Gastroesophageal sphincter (tissue), 4 donors: Measurements from ENCODE around the gene SMIM12. TPM values are rescaled to one million over a fixed set of nuclear protein-coding genes. Genes with fewer than 3 reads are reported as not detected.
A peak's percentile ranks its signal among the peaks of the same experiment; 100 is the strongest.

Experiments
- ATAC-seq: fragments of 150-250 bp; one replicate; pipeline ENCODE4 v1.9.1; 2016; ENCODE audit warnings: mild to moderate bottlenecking, moderate library complexity
- H3K27ac ChIP-seq, 4 donors: fragments of 200-600 bp; sonication (generic) in 3 of 4; 1 replicate in 3 of 4; 2 replicates in 1 of 4; pipeline ENCODE4 v1.5.1; 2016 to 2019
- H3K27me3 ChIP-seq: fragments of 200-600 bp; sonication (generic); one replicate; pipeline ENCODE4 v1.5.1; 2019
- H3K36me3 ChIP-seq, 2 donors: fragments of 200-600 bp; sonication (generic); one replicate each; pipeline ENCODE4 v1.5.1; 2019; ENCODE audit warnings: control low read depth in 1 of 2
- H3K4me1 ChIP-seq, 3 donors: fragments of 200-600 bp; sonication (generic); 1 replicate in 2 of 3; 2 replicates in 1 of 3; pipeline ENCODE4 v1.5.1; 2016 to 2019; ENCODE audit warnings: control low read depth in 2 of 3
- H3K4me3 ChIP-seq, 2 donors: fragments of 200-600 bp; sonication (generic); one replicate each; pipeline ENCODE4 v1.5.1; 2019; ENCODE audit warnings: mild to moderate bottlenecking in 1 of 2, moderate library complexity in 1 of 2
- H3K9me3 ChIP-seq, 3 donors: fragments of 200-600 bp; sonication (generic); one replicate each; pipeline ENCODE4 v1.5.1; 2017 to 2019; ENCODE audit warnings: control low read depth in 2 of 3
- CTCF ChIP-seq, 4 experiments: fragments of 200-600 bp in 2 of 4; fragments of 450-650 bp in 2 of 4; sonication (generic) in 1 of 4; IDR thresholded peaks; one replicate each; pipeline ENCODE4 v1.5.1; 2017 to 2019; ENCODE audit warnings: antibody characterized with exemption in 4 of 4, mild to moderate bottlenecking in 2 of 4, moderate library complexity in 2 of 4
- EP300 ChIP-seq: sonication (generic); formaldehyde crosslinking; IDR thresholded peaks from one replicate; pipeline ENCODE4 v1.6.1; 2017; ENCODE audit warnings: antibody characterized with exemption, mild to moderate bottlenecking
- POLR2A ChIP-seq, 2 donors: fragments of 450-650 bp; IDR thresholded peaks; one replicate each; pipeline ENCODE4 v1.6.1; 2017; ENCODE audit warnings: antibody characterized with exemption in 2 of 2, mild to moderate bottlenecking in 2 of 2, moderate library complexity in 1 of 2
- POLR2AphosphoS5 ChIP-seq: sonication (generic); formaldehyde crosslinking; IDR thresholded peaks from one replicate; pipeline ENCODE4 v1.6.1; 2017; ENCODE audit warnings: antibody characterized with exemption
- WGBS, 2 donors: methylation state at CpG; one replicate each; pipeline ENCODE4 v1.1.5; 2018; ENCODE audit warnings: low coverage in 1 of 2; 5-methylcytosine and 5-hydroxymethylcytosine counted together
- total RNA-seq, 4 donors: library from RNA; depleted of rRNA; stranded (reverse); fragments of >200 nt; gene quantifications; one replicate each; pipeline ENCODE4 v1.1.0, GENCODE V29; 2016

The SMIM12 gene
- total RNA-seq, 4 donors from 2014 or later: 34.2 to 52.0 (median 37.8) TPM

DNA sequence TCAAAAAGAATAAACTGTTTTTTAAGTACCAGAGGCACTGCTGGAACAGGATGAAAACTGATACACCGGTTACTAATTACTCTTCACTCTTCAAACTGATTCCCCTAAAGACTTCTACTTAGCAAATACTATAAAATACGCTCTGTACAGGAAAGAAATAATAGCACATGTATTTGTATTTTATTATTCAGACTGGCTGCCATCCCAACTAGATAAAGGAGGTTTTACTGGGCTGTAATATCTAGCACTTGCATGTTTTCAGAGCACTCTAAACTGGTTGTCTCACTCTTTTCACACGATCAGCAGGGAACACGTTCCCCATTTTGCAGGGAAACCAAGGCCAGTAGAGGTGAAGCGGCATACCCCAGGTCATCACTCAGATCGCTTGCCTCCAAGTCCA, 9.2 kb downstream of the SMIM12 start:
- TF ChIP-seq EP300 (no peak), POLR2A (IDR thresholded peaks at IDR 0.05) (no peak), POLR2AphosphoS5 (no peak), CTCF (IDR thresholded peaks at IDR 0.05) (no peak)
- H3K4me3 ChIP-seq: no peak overlapping the region
- peaks cover 0 to 60% (median 4%) of the 10 kb centered on the region in 3 donors for H3K4me1 ChIP-seq
- H3K27me3 ChIP-seq: no peaks in the 10 kb centered on the region
- peaks cover 0 to 26% of the 10 kb centered on the region in 2 donors for H3K36me3 ChIP-seq
- no peak overlapping the region for H3K27ac ChIP-seq
- H3K9me3 ChIP-seq: no peaks in the 10 kb centered on the region
- ATAC-seq: no peak
- WGBS, 2 donors: 72 to 76% methylated on average over 6 of the region's 6 CpGs

DNA sequence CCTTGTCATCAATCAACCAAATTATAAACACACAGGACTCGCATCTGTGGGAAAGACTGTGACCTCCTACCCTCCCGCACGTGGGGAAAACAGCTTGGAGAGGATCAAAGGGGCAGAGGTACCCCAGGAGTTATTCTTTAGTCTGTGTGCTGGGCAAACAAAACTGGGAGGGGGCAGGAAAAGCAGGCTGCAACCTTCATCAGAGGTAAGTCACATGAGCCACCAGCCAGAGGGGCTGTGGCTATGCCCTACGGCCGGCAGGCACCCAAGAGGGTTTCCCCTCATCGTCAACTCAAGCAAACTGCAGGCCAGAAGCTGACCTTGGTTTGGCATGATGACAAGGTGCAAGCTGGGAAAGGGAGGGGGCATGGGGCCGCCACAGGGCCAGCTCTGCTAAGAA, 12.5 kb downstream of the SMIM12 start:
- H3K4me1 ChIP-seq: peaks cover 0 to 75% (median 4%) of the 10 kb centered on the region in 3 donors
- 68 to 72% methylated on average over 6 of the region's 7 CpGs for WGBS, 2 donors
- no peak for ATAC-seq
- no peaks in the 10 kb centered on the region for H3K9me3 ChIP-seq
- TF ChIP-seq EP300: no peak
- no peak for TF ChIP-seq POLR2AphosphoS5
- no peak for TF ChIP-seq POLR2A (IDR thresholded peaks at IDR 0.05)
- TF ChIP-seq CTCF (IDR thresholded peaks at IDR 0.05): no peak
- no peak overlapping the region for H3K27ac ChIP-seq
- H3K27me3 ChIP-seq: no peaks in the 10 kb centered on the region
- no peak overlapping the region for H3K4me3 ChIP-seq
- H3K36me3 ChIP-seq: peaks cover 0 to 4% of the 10 kb centered on the region in 2 donors

- no peaks in the 10 kb centered on the region for H3K9me3 ChIP-seq
- no peak for ATAC-seq
- peak overlapping the region in 1 of 4 donors; percentile 1 for H3K27ac ChIP-seq
- H3K4me1 ChIP-seq: peaks cover 0 to 70% (median 0%) of the 10 kb centered on the region in 3 donors
- TF ChIP-seq EP300: no peak
- H3K27me3 ChIP-seq: no peaks in the 10 kb centered on the region
- 80 to 100% methylated on average over 1 of the region's 2 CpGs for WGBS, 2 donors
- H3K4me3 ChIP-seq: no peak overlapping the region
- H3K36me3 ChIP-seq: peaks cover 0 to 4% of the 10 kb centered on the region in 2 donors
Observed at GRCh38 chr1:34846265-34846664, 13.3 kb downstream of the SMIM12 start.

DNA sequence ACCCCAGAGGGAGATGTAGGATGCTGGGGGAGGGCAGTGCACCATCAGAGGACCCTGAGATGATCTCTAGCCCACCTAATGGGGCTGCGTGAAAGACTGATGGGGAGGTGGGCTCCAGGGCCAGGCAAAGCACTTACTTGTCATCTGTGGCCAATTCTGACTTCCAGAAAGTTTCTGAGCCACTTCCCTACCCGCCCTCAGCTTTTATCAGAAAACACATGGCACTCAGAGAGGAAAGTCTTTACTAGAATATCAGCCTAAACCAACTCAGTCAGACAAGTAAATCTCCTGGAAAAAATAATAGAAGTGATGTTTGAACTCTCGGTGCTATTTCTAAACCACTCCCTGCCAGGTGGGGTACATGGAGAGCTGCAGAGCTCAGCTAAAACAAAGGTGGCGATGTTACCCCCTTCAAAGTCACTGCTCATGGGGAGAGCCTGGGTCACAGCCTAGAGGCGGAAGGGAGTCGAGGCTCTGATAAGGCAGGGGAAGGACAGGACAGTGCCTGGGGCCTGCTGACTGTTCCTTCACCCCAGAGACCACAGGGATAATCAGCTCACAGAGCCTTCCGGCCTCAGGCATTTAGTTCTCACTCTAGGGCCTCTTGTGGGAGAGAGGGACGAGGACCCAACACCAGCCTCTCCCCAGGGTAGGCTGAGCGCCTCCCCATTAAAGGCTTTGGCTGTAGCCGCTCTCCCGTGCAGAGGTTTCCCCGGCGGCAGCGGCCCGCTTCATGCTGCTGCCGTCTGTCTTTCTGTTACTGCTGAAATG, 14.2 kb downstream of the SMIM12 start:
- no peak for ATAC-seq
- H3K4me1 ChIP-seq: peaks cover 0 to 63% (median 0%) of the 10 kb centered on the region in 3 donors

GRCh38 chr1:34844252-34844634, 15.3 kb downstream of the SMIM12 start:
- Histone ChIP-seq H3K4me3 (no peak overlapping the region), H3K9me3 (no peaks in the 10 kb centered on the region), H3K36me3 (peaks cover 0 to under 1% of the 10 kb centered on the region in 2 donors), H3K4me1 (peaks cover 0 to 63% (median 0%) of the 10 kb centered on the region in 3 donors), H3K27ac (peak overlapping the region in 1 of 4 donors; percentile 39), H3K27me3 (no peaks in the 10 kb centered on the region)
- WGBS, 2 donors: no CpG with 5 or more reads among the region's 4 CpGs
- TF ChIP-seq POLR2AphosphoS5 (no peak), EP300 (no peak), CTCF (IDR thresholded peaks at IDR 0.05) (no peak), POLR2A (IDR thresholded peaks at IDR 0.05) (no peak)
- ATAC-seq: no peak

More for the DNA sequence above, 14.2 kb downstream of the SMIM12 start:
- Histone ChIP-seq H3K9me3 (no peaks in the 10 kb centered on the region), H3K4me3 (no peak overlapping the region), H3K27ac (peak overlapping the region in 1 of 4 donors; percentile 32), H3K36me3 (peaks cover 0 to 4% of the 10 kb centered on the region in 2 donors), H3K27me3 (no peaks in the 10 kb centered on the region)
- TF ChIP-seq CTCF (IDR thresholded peaks at IDR 0.05) (no peak), EP300 (no peak), POLR2AphosphoS5 (no peak), POLR2A (IDR thresholded peaks at IDR 0.05) (no peak)
- 60 to 77% methylated on average over 3 to 10 of the region's 16 CpGs for WGBS, 2 donors
